GM18951 (cell line): ENCODE measurements around the gene NQO2.
"Not testable (repeated sequence)": the region's sequence is repeated elsewhere in the genome, so short reads cannot be mapped to it uniquely, and the experiment has no call there.

Source experiments
- POLR2A ChIP-seq: IDR thresholded peaks from 4 replicates; pipeline ENCODE4 v1.6.1; 2011; ENCODE audit warnings: mild to moderate bottlenecking; ENCODE audit not compliant: insufficient read length, insufficient read depth; ENCODE audit errors: extremely low read depth
- in situ Hi-C: fragments of 300-500 bp; cut with MboI; formaldehyde crosslinking; loops from one replicate; pipeline ENCODE4 v1.12.0; 2022; ENCODE audit warnings: low sequenced_read_pairs, mixed read lengths, inconsistent platforms; ENCODE audit not compliant: unreplicated experiment

Gene NQO2

GRCh38 chr6:3037638-3038365, 38.1 kb downstream of the NQO2 start:
- TF ChIP-seq POLR2A: no peak
- in situ Hi-C loops: no loop called here

DNA sequence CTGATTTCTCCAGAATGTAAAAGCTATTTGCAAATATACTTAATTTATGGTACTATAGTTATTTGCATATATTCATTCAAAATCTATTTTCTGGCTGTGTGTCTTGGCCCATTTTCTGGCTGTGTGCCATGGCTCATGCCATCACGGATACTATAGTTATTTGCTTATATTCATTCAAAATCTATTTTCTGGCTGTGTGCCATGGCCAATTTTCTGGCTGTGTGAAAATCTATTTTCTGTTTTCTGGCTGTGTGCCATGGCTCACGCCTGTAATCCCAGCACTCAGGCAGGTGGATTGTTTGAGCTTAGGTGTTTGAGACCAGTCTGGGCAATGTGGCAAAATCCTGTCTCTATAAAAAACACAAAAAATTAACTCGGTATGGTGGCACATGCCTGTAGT, 39.7 kb downstream of the NQO2 start:
- TF ChIP-seq POLR2A: no peak

DNA sequence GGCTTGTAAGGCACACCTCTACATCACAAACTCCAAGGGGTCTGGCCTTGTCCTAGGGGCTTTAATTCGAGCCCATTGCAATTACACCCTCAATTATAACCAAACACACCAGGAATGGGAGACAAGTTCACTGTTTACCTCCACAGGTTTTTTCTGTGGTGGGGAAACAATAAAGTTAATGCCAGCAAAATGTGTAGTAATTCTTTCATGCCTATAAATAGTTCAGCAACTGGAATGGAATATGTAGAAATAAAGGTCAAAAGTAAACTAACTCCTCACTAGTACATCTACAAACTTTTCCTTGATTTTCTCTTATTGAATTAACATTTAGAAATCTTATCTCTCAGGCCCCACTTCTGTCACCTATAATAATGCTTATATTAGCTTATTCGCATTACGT, 41.5 kb downstream of the NQO2 start:
- in situ Hi-C loops: no loop called here

More for the DNA sequence above, 39.7 kb downstream of the NQO2 start:
- in situ Hi-C loops: no loop called here

DNA sequence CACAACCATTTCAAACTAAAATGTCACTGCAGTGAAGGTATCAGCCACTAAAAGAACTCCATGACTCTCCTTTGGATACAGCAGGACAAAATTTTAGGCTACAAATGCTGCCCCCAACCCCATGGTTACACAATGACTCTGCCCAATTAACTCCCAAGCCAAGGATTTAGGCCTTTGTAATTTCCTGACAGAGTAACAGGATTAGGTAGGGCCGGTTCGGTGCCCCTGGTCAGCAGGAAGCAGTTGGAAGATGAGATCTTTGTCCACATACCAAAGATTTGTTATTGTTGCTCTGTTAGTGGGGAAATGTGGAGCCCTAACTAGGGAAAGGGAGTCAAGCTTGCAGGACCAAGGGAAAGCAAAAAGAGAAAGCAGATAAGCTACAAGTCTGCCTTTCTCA, 41.9 kb downstream of the NQO2 start:
- in situ Hi-C loops: no loop called here
- no peak for TF ChIP-seq POLR2A

More for the DNA sequence above, 41.5 kb downstream of the NQO2 start:
- TF ChIP-seq POLR2A: no peak

- in situ Hi-C loops: loop anchor here (5.0 kb wide), 1 partner anchor 53 kb away; no protein-coding TSS in a partner anchor
- TF ChIP-seq POLR2A: no peak
Observed at GRCh38 chr6:3045369-3045768, 45.7 kb downstream of the NQO2 start.

DNA sequence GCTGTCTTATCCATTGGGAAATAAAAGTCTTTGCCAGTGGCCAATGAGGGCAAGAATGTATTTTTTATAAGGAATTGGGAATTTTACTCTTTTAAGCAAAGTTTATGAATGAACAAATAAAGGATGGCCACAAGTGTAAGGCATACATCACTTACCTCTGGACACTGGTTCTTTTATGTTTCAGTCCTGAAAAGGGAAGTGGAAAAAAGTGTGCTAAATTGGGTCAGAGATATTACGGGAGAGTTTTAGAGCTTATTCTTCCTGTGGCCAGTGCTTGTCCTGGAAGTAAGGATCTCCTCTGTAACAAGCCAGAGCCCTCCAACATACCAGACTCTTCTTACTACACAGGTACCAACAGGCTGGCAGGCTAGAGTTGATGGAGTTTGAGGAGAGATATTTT, 46.1 kb downstream of the NQO2 start:
- TF ChIP-seq POLR2A: no peak
- in situ Hi-C loops: loop anchor here (5.0 kb wide), 1 partner anchor 53 kb away; no protein-coding TSS in a partner anchor

GRCh38 chr6:3046295-3046694, 46.6 kb downstream of the NQO2 start:
- no peak for TF ChIP-seq POLR2A
- in situ Hi-C loops: loop anchor here (5.0 kb wide), 1 partner anchor 54 kb away; no protein-coding TSS in a partner anchor

DNA sequence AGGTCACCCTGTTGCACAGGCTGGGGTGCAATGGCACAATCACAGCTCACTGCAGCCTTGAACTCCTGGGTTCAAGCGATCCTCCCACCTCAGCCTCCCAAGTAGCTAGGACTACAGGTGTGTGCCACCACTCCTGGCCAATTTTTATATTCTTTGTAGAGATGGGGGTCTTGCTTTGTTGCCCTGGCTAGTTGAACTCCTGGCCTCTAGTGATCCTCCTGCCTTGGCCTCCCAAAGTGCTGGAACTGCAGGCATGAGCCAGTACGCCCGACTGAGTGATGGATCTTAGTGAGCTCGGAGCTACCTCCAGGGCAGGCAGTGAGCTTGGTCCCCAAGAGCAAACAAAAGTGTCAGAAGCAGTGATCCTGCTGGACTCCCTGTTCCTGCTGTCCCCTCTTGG, 48.3 kb downstream of the NQO2 start:
- in situ Hi-C loops: loop anchor here (5.0 kb wide), 1 partner anchor 56 kb away; no protein-coding TSS in a partner anchor

DNA sequence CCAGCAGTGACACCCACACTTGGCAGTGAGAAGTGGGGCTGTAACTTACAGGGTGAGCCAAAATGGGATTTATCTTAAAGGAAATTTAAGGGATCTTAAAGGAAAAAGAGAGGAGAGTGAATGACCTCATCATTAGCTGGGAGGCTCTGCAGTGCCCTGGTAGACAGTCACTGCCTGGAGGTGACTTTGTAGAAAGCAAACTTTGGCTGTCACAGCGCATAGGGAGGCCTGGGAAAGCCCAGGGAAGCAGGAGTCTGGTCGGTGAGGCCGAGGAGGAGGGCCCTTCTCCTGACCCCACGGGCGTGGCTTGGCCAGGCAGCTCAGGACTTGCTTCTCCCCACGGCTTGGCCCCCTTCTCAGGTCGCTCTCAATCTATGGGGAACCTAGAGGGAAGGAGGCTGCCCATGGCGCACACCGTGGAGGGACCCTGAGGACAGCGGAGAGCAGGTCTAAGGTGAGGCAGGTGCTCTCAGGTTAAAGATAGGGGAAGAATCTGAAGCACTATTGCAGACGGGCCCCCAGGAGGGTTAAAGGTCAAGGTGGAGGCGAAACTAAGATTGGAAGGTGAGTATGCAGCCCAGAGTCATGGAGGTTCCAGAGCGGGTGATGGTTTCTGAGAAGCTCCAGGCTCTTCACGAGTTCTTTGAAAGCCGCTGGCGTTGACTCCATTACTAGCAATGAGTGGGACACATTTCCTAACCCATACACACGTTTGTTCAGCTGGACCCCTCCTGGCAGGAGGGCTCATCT, 53.0 kb downstream of the NQO2 start:
- in situ Hi-C loops: no loop called here
- TF ChIP-seq POLR2A: no peak

DNA sequence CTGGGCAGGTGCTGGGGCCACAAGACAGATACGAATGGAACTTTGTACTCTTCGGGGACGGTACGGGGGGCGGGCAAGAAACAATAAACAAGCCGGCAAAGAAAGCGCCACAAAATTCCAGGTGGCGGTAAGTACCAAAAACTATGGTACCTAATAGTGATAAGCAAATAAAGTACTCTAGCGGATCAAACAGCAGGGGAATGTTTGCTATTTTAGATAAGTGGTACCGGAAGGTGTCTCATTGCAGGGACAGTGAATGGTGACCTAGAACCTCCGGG, 53.5 kb downstream of the NQO2 start:
- no peak for TF ChIP-seq POLR2A
- in situ Hi-C loops: no loop called here

DNA sequence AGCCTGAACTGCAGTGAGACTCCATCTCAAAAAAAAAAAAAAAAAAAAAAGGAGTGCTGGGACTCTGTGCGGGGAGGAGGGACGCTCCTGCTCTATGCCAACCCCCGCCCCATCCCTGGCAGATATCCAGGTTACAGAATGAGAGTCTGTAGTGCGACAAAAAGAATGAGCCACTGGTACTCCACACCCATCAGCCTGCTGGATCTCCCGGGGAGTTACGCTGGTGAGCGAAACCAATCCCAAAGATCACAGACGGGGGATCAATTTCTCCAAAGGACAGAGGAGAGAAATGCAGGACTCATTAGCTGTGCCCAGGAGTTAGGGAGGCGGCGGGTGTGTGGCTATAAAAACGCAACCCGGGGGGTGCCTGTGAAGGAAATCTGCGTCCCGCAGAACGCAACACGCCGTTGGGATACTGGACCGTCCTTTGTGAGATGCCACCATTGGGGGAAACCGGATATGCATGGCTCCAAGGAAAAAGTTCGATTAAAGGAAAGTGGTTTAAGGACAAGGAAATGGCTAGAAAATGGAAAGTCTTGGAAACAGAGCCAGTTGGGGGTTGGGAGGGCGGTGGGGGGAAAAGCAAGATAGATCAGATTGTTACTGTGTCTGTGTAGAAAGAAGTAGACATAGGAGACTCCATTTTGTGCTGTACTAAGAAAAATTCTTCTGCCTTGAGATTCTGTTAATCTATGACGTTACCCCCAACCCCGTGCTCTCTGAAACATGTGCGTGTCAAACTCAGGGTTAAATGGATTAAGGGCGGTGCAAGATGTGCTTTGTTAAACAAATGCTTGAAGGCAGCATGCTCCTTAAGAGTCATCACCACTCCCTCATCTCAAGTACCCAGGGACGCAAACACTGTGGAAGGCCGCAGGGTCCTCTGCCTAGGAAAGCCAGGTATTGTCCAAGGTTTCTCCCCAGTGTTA, 54.8 kb downstream of the NQO2 start:
- in situ Hi-C loops: not testable (repeated sequence)

DNA sequence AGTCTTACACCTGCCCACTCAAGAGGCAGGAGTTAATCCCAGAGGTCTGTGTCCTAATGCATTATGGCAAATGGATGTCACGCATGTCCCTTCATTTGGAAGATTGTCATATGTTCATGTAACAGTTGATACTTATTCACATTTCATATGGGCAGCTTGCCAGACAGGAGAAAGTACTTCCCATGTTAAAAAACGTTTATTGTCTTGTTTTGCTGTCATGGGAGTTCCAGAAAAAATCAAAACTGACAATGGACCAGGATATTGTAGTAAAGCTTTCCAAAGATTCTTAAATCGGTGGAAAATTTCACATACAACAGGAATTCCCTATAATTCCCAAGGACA, 55.4 kb downstream of the NQO2 start:
- in situ Hi-C loops: not testable (repeated sequence)

GRCh38 chr6:3057063-3057770, 57.5 kb downstream of the NQO2 start:
- no peak for TF ChIP-seq POLR2A
- in situ Hi-C loops: no loop called here

DNA sequence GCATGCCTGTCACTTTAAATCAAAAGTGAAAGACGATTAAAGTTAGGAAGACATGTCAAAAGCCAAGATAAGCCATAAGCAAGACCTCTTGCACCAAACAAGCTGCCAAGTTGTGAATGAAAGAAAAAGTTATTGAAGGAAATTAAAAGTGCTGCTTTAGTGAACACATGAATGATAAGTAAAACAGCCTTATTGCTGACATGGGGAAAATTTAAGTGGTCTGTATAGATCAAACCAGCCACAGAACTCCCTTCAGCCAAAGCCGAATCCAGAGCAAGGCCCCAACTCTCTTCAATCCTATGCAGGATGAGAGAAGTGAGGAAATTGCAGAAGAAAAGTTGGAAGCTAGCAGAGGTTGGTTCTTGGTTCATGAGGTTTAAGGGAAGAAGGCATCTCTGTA, 59.3 kb downstream of the NQO2 start:
- TF ChIP-seq POLR2A: no peak

GRCh38 chr6:3060092-3060491, 60.4 kb downstream of the NQO2 start:
- in situ Hi-C loops: not testable (repeated sequence)

More for the DNA sequence above, 59.3 kb downstream of the NQO2 start:
- in situ Hi-C loops: no loop called here
